Measurements from ENCODE around the gene DNAH6.
"Not testable (repeated sequence)": the region's sequence is repeated elsewhere in the genome, so short reads cannot be mapped to it uniquely, and the experiment has no call there.

Gene DNAH6

GRCh38 chr2:84757648-84758047 lies 241.3 kb downstream of the DNAH6 start:
- no peak for TF ChIP-seq CTCF (IDR thresholded peaks at IDR 0.05; ENCODE audit: low read length, missing control alignments)
- no peak for DNase-seq (ENCODE audit: low read depth)

GRCh38 chr2:84766791-84767190 lies 250.5 kb downstream of the DNAH6 start:
- no peak for TF ChIP-seq CTCF (IDR thresholded peaks at IDR 0.05; ENCODE audit: low read length, missing control alignments)
- no peak for DNase-seq (ENCODE audit: low read depth)

More at GRCh38 chr2:84757648-84758047, 241.3 kb downstream of the DNAH6 start:
- no peak overlapping the region for H3K4me3 ChIP-seq (replicated peaks; ENCODE audit: low read depth, low read length)

DNA sequence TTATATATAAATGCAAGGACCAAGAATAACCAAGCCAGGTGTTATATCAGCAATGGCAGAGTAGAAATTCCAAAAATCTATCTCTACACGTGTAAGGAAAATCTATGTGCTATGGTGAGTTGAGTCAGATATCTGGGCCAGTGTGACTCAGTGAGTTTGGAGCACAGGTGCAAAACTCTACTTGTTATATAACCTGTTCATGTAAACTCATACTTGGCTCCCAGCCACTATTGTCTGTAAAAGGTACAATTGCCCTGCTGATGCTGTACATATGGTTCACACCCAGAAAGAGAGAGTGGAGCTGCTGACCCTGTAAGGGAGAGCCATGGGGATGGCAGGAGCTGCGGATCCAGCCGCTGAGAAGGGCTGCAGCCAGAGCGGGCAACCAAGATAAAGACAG lies 252.5 kb downstream of the DNAH6 start:
- DNase-seq (ENCODE audit: low read depth), result no peak
- H3K4me3 ChIP-seq (replicated peaks; ENCODE audit: low read depth, low read length), result no peak overlapping the region
- TF ChIP-seq CTCF (IDR thresholded peaks at IDR 0.05; ENCODE audit: low read length, missing control alignments), result no peak

More at GRCh38 chr2:84766791-84767190, 250.5 kb downstream of the DNAH6 start:
- H3K4me3 ChIP-seq (replicated peaks; ENCODE audit: low read depth, low read length), result no peak overlapping the region

DNA sequence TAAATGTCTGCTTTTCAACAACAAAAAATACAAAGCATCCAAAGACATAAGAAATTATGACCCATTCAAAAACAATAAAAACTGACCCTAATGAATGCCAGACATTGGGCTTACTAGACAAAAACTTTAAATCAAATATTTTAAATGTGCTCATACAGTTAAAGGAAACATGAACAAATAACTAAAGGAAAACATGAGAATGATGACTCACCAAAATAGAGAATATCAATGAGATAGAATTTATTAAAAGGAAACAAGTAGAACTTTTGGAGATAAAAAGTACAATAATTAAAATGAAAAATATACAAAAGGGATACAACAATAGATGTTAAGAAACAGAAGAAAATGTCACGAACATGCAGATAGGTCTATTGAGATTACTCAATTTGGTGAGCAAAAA lies 254.0 kb downstream of the DNAH6 start:
- no peak for TF ChIP-seq CTCF (IDR thresholded peaks at IDR 0.05; ENCODE audit: low read length, missing control alignments)
- DNase-seq (ENCODE audit: low read depth), result no peak
- H3K4me3 ChIP-seq (replicated peaks; ENCODE audit: low read depth, low read length), result no peak overlapping the region

GRCh38 chr2:84771251-84771650 lies 255.0 kb downstream of the DNAH6 start:
- no peak overlapping the region for H3K4me3 ChIP-seq (replicated peaks; ENCODE audit: low read depth, low read length)
- DNase-seq (ENCODE audit: low read depth), result no peak
- TF ChIP-seq CTCF (IDR thresholded peaks at IDR 0.05; ENCODE audit: low read length, missing control alignments), result no peak

DNA sequence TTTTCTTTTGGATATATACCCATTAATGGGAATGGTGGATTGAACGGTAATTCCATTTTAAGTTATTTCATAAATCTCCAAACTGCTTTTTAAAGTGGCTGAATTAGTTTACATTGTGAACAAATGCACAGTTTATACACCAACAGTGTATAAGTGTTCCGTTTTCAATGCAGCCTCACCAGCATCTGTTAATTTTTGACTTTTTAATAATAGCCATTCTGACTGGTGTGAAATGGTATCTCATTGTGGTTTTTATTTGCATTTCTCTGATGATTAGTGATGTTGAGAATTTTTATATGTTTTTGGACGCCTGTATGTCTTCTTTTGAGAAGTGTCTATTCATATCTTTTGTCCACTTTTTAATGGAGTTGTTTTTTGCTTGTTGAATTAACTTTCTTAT lies 257.3 kb downstream of the DNAH6 start:
- H3K4me3 ChIP-seq (replicated peaks; ENCODE audit: low read depth, low read length); DNase-seq (ENCODE audit: low read depth): not testable (repeated sequence)

GRCh38 chr2:84776011-84776410 lies 259.7 kb downstream of the DNAH6 start:
- H3K4me3 ChIP-seq (replicated peaks; ENCODE audit: low read depth, low read length), result no peak overlapping the region
- TF ChIP-seq CTCF (IDR thresholded peaks at IDR 0.05; ENCODE audit: low read length, missing control alignments), result no peak
- peak; percentile 9 for DNase-seq (ENCODE audit: low read depth)

Data from fibroblast of pulmonary artery (primary cell).